ENCODE results near the gene PPT2. TPM values are rescaled to one million over a fixed set of nuclear protein-coding genes. Genes with fewer than 3 reads are reported as not detected.

PPT2 gene
- polyA plus RNA-seq, 2 of the 4 experiments (the other 2 are of a cell fraction): 9.3 to 11.7 TPM

DNA sequence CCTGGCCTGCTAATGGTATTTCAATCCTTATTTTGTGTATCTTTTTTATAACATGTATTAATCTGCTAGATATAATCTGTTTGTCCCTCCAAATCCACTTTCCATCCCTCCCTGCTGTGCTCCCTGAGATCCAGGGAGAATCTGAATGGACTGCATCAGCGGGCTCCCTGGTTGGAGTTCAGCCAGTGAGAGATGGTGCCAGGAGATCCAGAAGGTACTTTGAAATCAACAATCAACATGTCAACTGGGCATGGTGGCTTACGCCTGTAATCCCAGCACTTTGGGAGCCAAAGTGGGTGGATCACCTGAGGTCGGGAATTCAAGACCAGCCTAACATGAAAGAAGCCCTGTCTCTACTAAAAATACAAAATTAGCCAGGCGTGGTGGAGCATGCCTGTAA, 30.3 kb upstream of the PPT2 start:
- Histone ChIP-seq H3K4me2 (no peak overlapping the region), H3K9me3 (no peaks in the 10 kb centered on the region), H3K4me1 (peaks cover 12% of the 10 kb centered on the region), H3K27ac (no peak overlapping the region), H3K4me3 (no peak overlapping the region)
- ATAC-seq (no peak), FAIRE-seq (no peak), DNase-seq (ENCODE audit: low read depth in 1 of 2, low spot score in 1 of 2) (no peak)
- no peak for TF ChIP-seq SMC3 (IDR thresholded peaks at IDR 0.05)
- TF ChIP-seq, protein P1, sequence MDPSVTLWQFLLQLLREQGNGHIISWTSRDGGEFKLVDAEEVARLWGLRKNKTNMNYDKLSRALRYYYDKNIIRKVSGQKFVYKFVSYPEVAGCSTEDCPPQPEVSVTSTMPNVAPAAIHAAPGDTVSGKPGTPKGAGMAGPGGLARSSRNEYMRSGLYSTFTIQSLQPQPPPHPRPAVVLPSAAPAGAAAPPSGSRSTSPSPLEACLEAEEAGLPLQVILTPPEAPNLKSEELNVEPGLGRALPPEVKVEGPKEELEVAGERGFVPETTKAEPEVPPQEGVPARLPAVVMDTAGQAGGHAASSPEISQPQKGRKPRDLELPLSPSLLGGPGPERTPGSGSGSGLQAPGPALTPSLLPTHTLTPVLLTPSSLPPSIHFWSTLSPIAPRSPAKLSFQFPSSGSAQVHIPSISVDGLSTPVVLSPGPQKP (IDR thresholded peaks at IDR 0.05; ENCODE audit: low read depth, low read length): no peak
- TF ChIP-seq HDAC2 (IDR thresholded peaks at IDR 0.05): no peak
- TF ChIP-seq CHD2 (IDR thresholded peaks at IDR 0.05; ENCODE audit: low read length, partially characterized antibody): no peak
- TF ChIP-seq ZFP36 (IDR thresholded peaks at IDR 0.05; ENCODE audit: borderline replicate concordance, partially characterized antibody): no peak
- TF ChIP-seq FOSB (CRISPR knock-in tag; IDR thresholded peaks at IDR 0.05): no peak
- no peak for TF ChIP-seq HOXB5 (CRISPR knock-in tag; IDR thresholded peaks at IDR 0.05)
- no peak for TF ChIP-seq ZC3H11A (IDR thresholded peaks at IDR 0.05)
- no peak for TF ChIP-seq RAD21 (conservative IDR thresholded peaks at IDR 0.05 in 1 of 2, IDR thresholded peaks at IDR 0.05 in 1 of 2)
- no peak for TF ChIP-seq NPAS2 (CRISPR knock-in tag; IDR thresholded peaks at IDR 0.05; ENCODE audit: borderline replicate concordance)
- no peak for TF ChIP-seq PHF8 (IDR thresholded peaks at IDR 0.05; ENCODE audit: borderline replicate concordance, low read depth)
- no peak for TF ChIP-seq RFX5 (IDR thresholded peaks at IDR 0.05)
- no peak for TF ChIP-seq TFCP2L1 (CRISPR knock-in tag; IDR thresholded peaks at IDR 0.05)
- TF ChIP-seq HOXA7 (CRISPR knock-in tag; IDR thresholded peaks at IDR 0.05): no peak
- no peak for TF ChIP-seq CBX2 (IDR thresholded peaks at IDR 0.05; ENCODE audit: borderline replicate concordance, low read depth)
- TF ChIP-seq CBX8 (IDR thresholded peaks at IDR 0.05): no peak
- TF ChIP-seq ZNF302 (CRISPR knock-in tag; IDR thresholded peaks at IDR 0.05): no peak
- TF ChIP-seq EP300 (IDR thresholded peaks at IDR 0.05): no peak
- CTCF ChIA-PET: interaction anchor here (0.5 to 0.7 kb wide), 2 partner anchors 24 to 76 kb away, joined by 3 read pairs; no protein-coding TSS in a partner anchor
- POLR2A ChIA-PET: no interaction called here
- 87% methylated on average over 4 of the region's 4 CpGs for WGBS (ENCODE audit: missing lambda C conversion rate)

DNA sequence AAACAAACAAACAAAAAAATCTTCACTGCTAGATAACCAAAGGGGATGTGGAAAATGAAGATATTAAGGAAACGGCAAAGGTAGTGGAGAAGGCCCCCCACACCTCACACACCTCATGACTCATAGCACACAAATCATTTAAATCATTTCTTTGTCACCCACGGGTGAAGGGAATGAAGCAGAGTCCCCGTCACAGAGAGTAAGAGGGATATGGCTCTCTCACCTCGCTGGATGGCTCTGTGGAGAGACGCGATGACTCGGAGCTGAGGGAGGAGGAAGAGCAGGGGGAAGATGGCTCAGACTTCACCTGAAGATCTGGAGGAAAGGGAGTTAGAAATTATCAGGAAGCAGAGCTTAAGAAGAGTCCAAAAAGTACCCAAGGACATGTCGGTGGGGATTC, 27.1 kb upstream of the PPT2 start:
- DNase-seq (ENCODE audit: low read depth in 1 of 2, low spot score in 1 of 2): no peak
- H3K9me3 ChIP-seq: no peaks in the 10 kb centered on the region
- no peak for ATAC-seq
- ChIA-PET POLR2A (no interaction called here), CTCF (interaction anchor here (0.6 to 4.8 kb wide), 5 partner anchors 7 to 276 kb away, joined by 3 to 37 read pairs (median 9); partner anchors contain the start of gene PPT2)
- 55% methylated on average over 8 of the region's 8 CpGs for WGBS (ENCODE audit: missing lambda C conversion rate)
- FAIRE-seq: no peak
- no peak overlapping the region for H3K27ac ChIP-seq
- H3K4me1 ChIP-seq: peaks cover 16% of the 10 kb centered on the region
- H3K4me3 ChIP-seq: peak overlapping the region; percentile 95; the same call in 1 of the 3 replicates
- H3K4me2 ChIP-seq: peak overlapping the region; percentile 77
- TF ChIP-seq MAZ (IDR thresholded peaks at IDR 0.05; ENCODE audit: borderline replicate concordance, low read depth, low read length) (no peak), MAX (IDR thresholded peaks at IDR 0.05) (no peak), JUNB (IDR thresholded peaks at IDR 0.05) (no peak), PHF8 (IDR thresholded peaks at IDR 0.05; ENCODE audit: borderline replicate concordance, low read depth) (no peak), SMC3 (IDR thresholded peaks at IDR 0.05) (no peak), CEBPB (IDR thresholded peaks at IDR 0.05) (no peak), HEYL (CRISPR knock-in tag; IDR thresholded peaks at IDR 0.05) (no peak), E2F6 (IDR thresholded peaks at IDR 0.05; ENCODE audit: borderline replicate concordance, low read depth) (no peak)

DNA sequence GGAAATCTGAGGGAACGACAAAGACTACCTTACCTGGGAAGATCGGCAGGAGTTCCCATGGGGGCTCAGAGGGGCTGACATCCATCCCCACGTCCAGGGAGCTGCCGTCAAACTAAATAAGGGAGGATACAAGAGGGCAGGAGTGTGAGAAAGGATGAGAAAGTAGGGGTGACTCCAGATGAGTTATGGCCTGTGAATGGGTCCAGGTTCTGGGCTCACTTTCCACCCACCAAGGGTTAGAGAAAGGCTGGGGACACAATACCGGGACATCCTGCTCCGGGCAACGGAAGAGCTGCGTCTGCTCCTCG, 26.6 kb upstream of the PPT2 start:
- no peak for FAIRE-seq
- ChIA-PET CTCF (interaction anchor here (1.5 to 4.8 kb wide), 4 partner anchors 8 to 71 kb away, joined by 3 to 37 read pairs (median 10); partner anchors contain the start of gene PPT2), POLR2A (interaction anchor here (1.7 to 2.7 kb wide), 2 partner anchors 8 to 68 kb away, joined by 8 to 10 read pairs; no protein-coding TSS in a partner anchor)
- peaks cover 16% of the 10 kb centered on the region for H3K4me1 ChIP-seq
- H3K9me3 ChIP-seq: no peaks in the 10 kb centered on the region
- H3K27ac ChIP-seq: peak overlapping the region; percentile 90 to 97
- WGBS (ENCODE audit: missing lambda C conversion rate): 36% methylated on average over 9 of the region's 9 CpGs
- DNase-seq (ENCODE audit: low read depth in 1 of 2, low spot score in 1 of 2): no peak
- H3K4me2 ChIP-seq: peak overlapping the region; percentile 77
- no peak for ATAC-seq
- TF ChIP-seq POLR2A (IDR thresholded peaks at IDR 0.05; ENCODE audit: low read length) (no peak), CHD2 (IDR thresholded peaks at IDR 0.05; ENCODE audit: low read length, partially characterized antibody) (no peak), MAX (IDR thresholded peaks at IDR 0.05) (no peak), ZFP36 (IDR thresholded peaks at IDR 0.05; ENCODE audit: borderline replicate concordance, partially characterized antibody) (no peak), KDM1A (IDR thresholded peaks at IDR 0.05; ENCODE audit: low read depth) (no peak)
- TF ChIP-seq, protein P2, sequence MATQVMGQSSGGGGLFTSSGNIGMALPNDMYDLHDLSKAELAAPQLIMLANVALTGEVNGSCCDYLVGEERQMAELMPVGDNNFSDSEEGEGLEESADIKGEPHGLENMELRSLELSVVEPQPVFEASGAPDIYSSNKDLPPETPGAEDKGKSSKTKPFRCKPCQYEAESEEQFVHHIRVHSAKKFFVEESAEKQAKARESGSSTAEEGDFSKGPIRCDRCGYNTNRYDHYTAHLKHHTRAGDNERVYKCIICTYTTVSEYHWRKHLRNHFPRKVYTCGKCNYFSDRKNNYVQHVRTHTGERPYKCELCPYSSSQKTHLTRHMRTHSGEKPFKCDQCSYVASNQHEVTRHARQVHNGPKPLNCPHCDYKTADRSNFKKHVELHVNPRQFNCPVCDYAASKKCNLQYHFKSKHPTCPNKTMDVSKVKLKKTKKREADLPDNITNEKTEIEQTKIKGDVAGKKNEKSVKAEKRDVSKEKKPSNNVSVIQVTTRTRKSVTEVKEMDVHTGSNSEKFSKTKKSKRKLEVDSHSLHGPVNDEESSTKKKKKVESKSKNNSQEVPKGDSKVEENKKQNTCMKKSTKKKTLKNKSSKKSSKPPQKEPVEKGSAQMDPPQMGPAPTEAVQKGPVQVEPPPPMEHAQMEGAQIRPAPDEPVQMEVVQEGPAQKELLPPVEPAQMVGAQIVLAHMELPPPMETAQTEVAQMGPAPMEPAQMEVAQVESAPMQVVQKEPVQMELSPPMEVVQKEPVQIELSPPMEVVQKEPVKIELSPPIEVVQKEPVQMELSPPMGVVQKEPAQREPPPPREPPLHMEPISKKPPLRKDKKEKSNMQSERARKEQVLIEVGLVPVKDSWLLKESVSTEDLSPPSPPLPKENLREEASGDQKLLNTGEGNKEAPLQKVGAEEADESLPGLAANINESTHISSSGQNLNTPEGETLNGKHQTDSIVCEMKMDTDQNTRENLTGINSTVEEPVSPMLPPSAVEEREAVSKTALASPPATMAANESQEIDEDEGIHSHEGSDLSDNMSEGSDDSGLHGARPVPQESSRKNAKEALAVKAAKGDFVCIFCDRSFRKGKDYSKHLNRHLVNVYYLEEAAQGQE (IDR thresholded peaks at IDR 0.05): no peak
- TF ChIP-seq, protein P1 (IDR thresholded peaks at IDR 0.05; ENCODE audit: low read depth, low read length): no peak
- peak overlapping the region; percentile 95 for H3K4me3 ChIP-seq

Measured in A549 (cell line).